Karpas-422 (cell line): ENCODE results near the gene ELK3. TPM values are rescaled to one million over a fixed set of nuclear protein-coding genes. Genes with fewer than 3 reads are reported as not detected.

Source experiments
- DNase-seq: peaks from one replicate; pipeline ENCODE4 v3.0.0-alpha.2; 2015
- H2AFZ ChIP-seq: fragments of 200-600 bp; sonication (generic); 2 replicates; pipeline ENCODE4 v1.6.1; 2014; ENCODE audit warnings: antibody characterized with exemption, low read length, mixed read lengths
- H3K27ac ChIP-seq: fragments of 200-600 bp; sonication (generic); 2 replicates; pipeline ENCODE4 v1.5.1; 2014; ENCODE audit warnings: mild to moderate bottlenecking, low read length, moderate library complexity
- H3K27me3 ChIP-seq: fragments of 200-600 bp; sonication (generic); 2 replicates; pipeline ENCODE4 v1.6.1; 2014; ENCODE audit warnings: low read length, mixed read lengths
- H3K36me3 ChIP-seq: fragments of 200-600 bp; sonication (generic); 2 replicates; pipeline ENCODE4 v1.6.1; 2014; ENCODE audit warnings: low read length, mixed read lengths; ENCODE audit not compliant: insufficient read depth
- H3K4me1 ChIP-seq: fragments of 200-600 bp; sonication (generic); 2 replicates; pipeline ENCODE4 v1.6.1; 2014; ENCODE audit warnings: mild to moderate bottlenecking, low read length, mixed read lengths
- H3K4me2 ChIP-seq: fragments of 200-600 bp; sonication (generic); 2 replicates; pipeline ENCODE4 v1.6.1; 2014; ENCODE audit warnings: low read length, low read depth, mild to moderate bottlenecking; ENCODE audit not compliant: poor library complexity, severe bottlenecking
- H3K4me3 ChIP-seq: fragments of 200-600 bp; sonication (generic); 2 replicates; pipeline ENCODE4 v1.5.1; 2014; ENCODE audit warnings: mild to moderate bottlenecking, antibody characterized with exemption, low read length, mixed read lengths
- H3K79me2 ChIP-seq: fragments of 200-600 bp; sonication (generic); 2 replicates; pipeline ENCODE4 v1.6.1; 2014; ENCODE audit warnings: mild to moderate bottlenecking, low read length, mixed read lengths
- H3K9ac ChIP-seq: fragments of 200-600 bp; sonication (generic); 2 replicates; pipeline ENCODE4 v1.6.0; 2014; ENCODE audit warnings: low read length
- H3K9me2 ChIP-seq: fragments of 200-600 bp; sonication (generic), shearing (Covaris generic); replicated peaks from 2 replicates; pipeline ENCODE4 v1.6.0; 2014; ENCODE audit warnings: mild to moderate bottlenecking, low read length, moderate library complexity; ENCODE audit not compliant: insufficient read depth
- H3K9me3 ChIP-seq: fragments of 300-700, 200-600 bp; sonication (generic); 2 replicates; pipeline ENCODE4 v1.6.1; 2014; ENCODE audit warnings: low read length, mixed read lengths
- H4K20me1 ChIP-seq: fragments of 200-600 bp; sonication (generic); 2 replicates; pipeline ENCODE4 v1.6.1; 2014; ENCODE audit warnings: mild to moderate bottlenecking, antibody characterized with exemption, low read length, low read depth; ENCODE audit not compliant: insufficient read depth
- total RNA-seq: library from RNA; depleted of rRNA; stranded (reverse); fragments of >200 nt; shearing (Covaris generic); gene quantifications from 2 replicates; pipeline ENCODE4 v1.2.3, GENCODE V29; 2014; ENCODE audit warnings: low replicate concordance

ELK3 gene
- total RNA-seq, 1 experiment from 2014 or later = 1.8 TPM

- Histone ChIP-seq H3K27me3 (no peaks in the 10 kb centered on the region), H3K9me3 (no peaks in the 10 kb centered on the region), H3K4me2 (no peak overlapping the region), H4K20me1 (no peaks in the 10 kb centered on the region), H3K4me1 (no peaks in the 10 kb centered on the region), H2AFZ (no peak overlapping the region), H3K9ac (no peak overlapping the region), H3K79me2 (no peaks in the 10 kb centered on the region), H3K4me3 (no peak overlapping the region), H3K9me2 (no peaks in the 10 kb centered on the region), H3K36me3 (peaks cover 24% of the 10 kb centered on the region), H3K27ac (no peak overlapping the region)
- DNase-seq = no peak
Measured at GRCh38 chr12:96263449-96263902, 69.3 kb downstream of the ELK3 start.

GRCh38 chr12:96265400-96265799 lies 71.2 kb downstream of the ELK3 start:
- no peaks in the 10 kb centered on the region for H3K9me2 ChIP-seq
- H3K79me2 ChIP-seq = no peaks in the 10 kb centered on the region
- no peak overlapping the region for H3K9ac ChIP-seq
- H3K4me2 ChIP-seq = no peak overlapping the region
- no peak overlapping the region for H2AFZ ChIP-seq
- no peaks in the 10 kb centered on the region for H4K20me1 ChIP-seq
- H3K36me3 ChIP-seq = peaks cover 20% of the 10 kb centered on the region; the same call in 1 of the 2 replicates
- H3K9me3 ChIP-seq = no peaks in the 10 kb centered on the region
- no peak overlapping the region for H3K27ac ChIP-seq
- H3K27me3 ChIP-seq = no peaks in the 10 kb centered on the region
- DNase-seq = no peak
- no peaks in the 10 kb centered on the region for H3K4me1 ChIP-seq
- H3K4me3 ChIP-seq = no peak overlapping the region

GRCh38 chr12:96265836-96266235 lies 71.7 kb downstream of the ELK3 start:
- no peak for DNase-seq
- H3K4me3 ChIP-seq = no peak overlapping the region
- no peaks in the 10 kb centered on the region for H3K79me2 ChIP-seq
- no peaks in the 10 kb centered on the region for H4K20me1 ChIP-seq
- H3K36me3 ChIP-seq = peaks cover 18% of the 10 kb centered on the region; the same call in 1 of the 2 replicates
- no peak overlapping the region for H2AFZ ChIP-seq
- no peak overlapping the region for H3K4me2 ChIP-seq
- H3K27me3 ChIP-seq = no peaks in the 10 kb centered on the region
- H3K9me2 ChIP-seq = no peaks in the 10 kb centered on the region
- H3K27ac ChIP-seq = no peak overlapping the region
- H3K9me3 ChIP-seq = no peaks in the 10 kb centered on the region
- H3K9ac ChIP-seq = no peak overlapping the region
- no peaks in the 10 kb centered on the region for H3K4me1 ChIP-seq

GRCh38 chr12:96266238-96266637 lies 72.1 kb downstream of the ELK3 start:
- H4K20me1 ChIP-seq = no peaks in the 10 kb centered on the region
- no peak for DNase-seq
- no peaks in the 10 kb centered on the region for H3K9me3 ChIP-seq
- no peak overlapping the region for H3K27ac ChIP-seq
- no peaks in the 10 kb centered on the region for H3K4me1 ChIP-seq
- H3K9ac ChIP-seq = no peak overlapping the region
- H3K27me3 ChIP-seq = no peaks in the 10 kb centered on the region
- H3K36me3 ChIP-seq = peaks cover 18% of the 10 kb centered on the region; the same call in 1 of the 2 replicates
- no peaks in the 10 kb centered on the region for H3K9me2 ChIP-seq
- no peak overlapping the region for H3K4me3 ChIP-seq
- no peak overlapping the region for H3K4me2 ChIP-seq
- H3K79me2 ChIP-seq = no peaks in the 10 kb centered on the region
- no peak overlapping the region for H2AFZ ChIP-seq

GRCh38 chr12:96271469-96272199 lies 77.5 kb downstream of the ELK3 start:
- Histone ChIP-seq H3K4me1 (peaks cover 6% of the 10 kb centered on the region; the same call in 1 of the 2 replicates), H3K9me3 (no peaks in the 10 kb centered on the region), H4K20me1 (no peaks in the 10 kb centered on the region), H3K4me3 (no peak overlapping the region), H3K79me2 (peaks cover 26% of the 10 kb centered on the region), H3K9me2 (no peaks in the 10 kb centered on the region), H3K27ac (no peak overlapping the region), H3K36me3 (peaks cover 23% of the 10 kb centered on the region; the same call in 1 of the 2 replicates), H3K9ac (no peak overlapping the region), H3K4me2 (no peak overlapping the region), H3K27me3 (no peaks in the 10 kb centered on the region), H2AFZ (no peak overlapping the region)
- DNase-seq = no peak

- DNase-seq = no peak
- Histone ChIP-seq H3K4me2 (no peak overlapping the region), H3K79me2 (peaks cover 40% of the 10 kb centered on the region), H3K27ac (no peak overlapping the region), H3K27me3 (no peaks in the 10 kb centered on the region), H3K9me2 (no peaks in the 10 kb centered on the region), H4K20me1 (no peaks in the 10 kb centered on the region), H2AFZ (no peak overlapping the region), H3K36me3 (peaks cover 42% of the 10 kb centered on the region; the same call in 1 of the 2 replicates), H3K9me3 (no peaks in the 10 kb centered on the region), H3K4me3 (no peak overlapping the region), H3K9ac (no peak overlapping the region), H3K4me1 (peaks cover 6% of the 10 kb centered on the region; the same call in 1 of the 2 replicates)
Measured at GRCh38 chr12:96274331-96274730, 80.2 kb downstream of the ELK3 start.

- Histone ChIP-seq H3K27ac (no peak overlapping the region), H3K4me1 (peaks cover 15% of the 10 kb centered on the region), H4K20me1 (no peaks in the 10 kb centered on the region), H3K9ac (no peak overlapping the region), H3K4me3 (no peak overlapping the region), H3K36me3 (peaks cover 62% of the 10 kb centered on the region; the same call in 1 of the 2 replicates), H3K4me2 (no peak overlapping the region), H3K9me3 (no peaks in the 10 kb centered on the region), H3K9me2 (no peaks in the 10 kb centered on the region), H2AFZ (no peak overlapping the region), H3K79me2 (peaks cover 5% of the 10 kb centered on the region), H3K27me3 (no peaks in the 10 kb centered on the region)
- DNase-seq = no peak
Measured at GRCh38 chr12:96285158-96285557, 91.0 kb downstream of the ELK3 start.

- no peaks in the 10 kb centered on the region for H3K9me3 ChIP-seq
- H3K36me3 ChIP-seq = peaks cover 52% of the 10 kb centered on the region
- H3K27me3 ChIP-seq = no peaks in the 10 kb centered on the region
- H3K27ac ChIP-seq = no peak overlapping the region
- H3K9ac ChIP-seq = no peak overlapping the region
- peaks cover 15% of the 10 kb centered on the region for H3K79me2 ChIP-seq
- H3K4me1 ChIP-seq = no peaks in the 10 kb centered on the region; the same call in 1 of the 2 replicates
- no peak overlapping the region for H3K4me3 ChIP-seq
- no peak for DNase-seq
- H3K4me2 ChIP-seq = no peak overlapping the region
- H2AFZ ChIP-seq = no peak overlapping the region
- H3K9me2 ChIP-seq = no peaks in the 10 kb centered on the region
- H4K20me1 ChIP-seq = no peaks in the 10 kb centered on the region
Measured at GRCh38 chr12:96289067-96289466, 94.9 kb downstream of the ELK3 start.
